Activated CD8-positive, alpha-beta memory T cell treated with anti-CD3 and anti-CD28 coated beads, Interleukin-2, amount 50 U/mL, for 4 hours (primary cell): Measurements from ENCODE around the gene ARHGAP28.

Experiments used
- DNase-seq: peaks from one replicate; pipeline ENCODE4 v3.0.0-alpha.2; 2020

Gene ARHGAP28, protein sequence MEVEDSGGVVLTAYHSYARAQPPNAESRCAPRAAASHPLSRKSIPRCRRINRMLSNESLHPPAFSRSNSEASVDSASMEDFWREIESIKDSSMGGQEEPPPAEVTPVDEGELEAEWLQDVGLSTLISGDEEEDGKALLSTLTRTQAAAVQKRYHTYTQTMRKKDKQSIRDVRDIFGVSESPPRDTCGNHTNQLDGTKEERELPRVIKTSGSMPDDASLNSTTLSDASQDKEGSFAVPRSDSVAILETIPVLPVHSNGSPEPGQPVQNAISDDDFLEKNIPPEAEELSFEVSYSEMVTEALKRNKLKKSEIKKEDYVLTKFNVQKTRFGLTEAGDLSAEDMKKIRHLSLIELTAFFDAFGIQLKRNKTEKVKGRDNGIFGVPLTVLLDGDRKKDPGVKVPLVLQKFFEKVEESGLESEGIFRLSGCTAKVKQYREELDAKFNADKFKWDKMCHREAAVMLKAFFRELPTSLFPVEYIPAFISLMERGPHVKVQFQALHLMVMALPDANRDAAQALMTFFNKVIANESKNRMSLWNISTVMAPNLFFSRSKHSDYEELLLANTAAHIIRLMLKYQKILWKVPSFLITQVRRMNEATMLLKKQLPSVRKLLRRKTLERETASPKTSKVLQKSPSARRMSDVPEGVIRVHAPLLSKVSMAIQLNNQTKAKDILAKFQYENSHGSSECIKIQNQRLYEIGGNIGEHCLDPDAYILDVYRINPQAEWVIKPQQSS

GRCh38 chr18:6729247-6730091, at the start of gene ARHGAP28:
Gene ARHGAP28 (plus strand): TSS chr18:6729716. CDS start chr18:6729822, 106 bp downstream.
- DNase-seq = no peak

- DNase-seq = no peak
Measured at GRCh38 chr18:6681331-6681875, 48.1 kb upstream of the ARHGAP28 start.

DNA sequence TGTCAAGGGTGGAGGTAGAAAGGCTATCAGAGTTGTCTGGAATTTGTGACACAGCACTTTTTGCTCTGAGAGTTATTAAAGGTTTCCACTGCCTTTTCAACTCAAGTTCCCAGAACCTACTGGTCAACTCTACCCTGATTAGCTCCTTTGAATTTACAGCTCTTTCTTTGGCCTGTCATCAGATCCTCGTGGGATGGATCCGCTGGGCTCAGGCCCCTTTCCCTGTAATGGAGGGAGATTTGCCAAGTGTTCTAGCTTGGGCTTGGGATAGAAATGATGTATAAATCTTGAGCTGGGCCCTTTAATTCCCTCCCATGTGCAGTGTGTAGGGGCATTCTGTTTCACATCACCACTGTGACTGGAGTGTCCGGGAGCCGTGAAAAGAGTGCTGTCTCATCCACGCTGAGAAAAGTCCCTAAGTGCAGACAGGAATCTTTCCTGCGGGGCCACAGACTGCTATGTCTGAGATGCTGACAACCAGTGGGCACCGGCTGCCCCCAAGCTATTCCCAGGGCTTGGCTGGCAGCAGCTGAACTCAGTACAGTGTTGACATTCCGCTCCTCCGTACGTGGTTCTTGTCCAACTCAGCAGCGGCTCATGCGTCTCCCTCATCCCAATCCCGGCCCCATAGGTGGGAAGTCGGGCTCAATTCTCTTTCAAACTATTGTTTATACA, 46.9 kb upstream of the ARHGAP28 start:
- DNase-seq = no peak

DNA sequence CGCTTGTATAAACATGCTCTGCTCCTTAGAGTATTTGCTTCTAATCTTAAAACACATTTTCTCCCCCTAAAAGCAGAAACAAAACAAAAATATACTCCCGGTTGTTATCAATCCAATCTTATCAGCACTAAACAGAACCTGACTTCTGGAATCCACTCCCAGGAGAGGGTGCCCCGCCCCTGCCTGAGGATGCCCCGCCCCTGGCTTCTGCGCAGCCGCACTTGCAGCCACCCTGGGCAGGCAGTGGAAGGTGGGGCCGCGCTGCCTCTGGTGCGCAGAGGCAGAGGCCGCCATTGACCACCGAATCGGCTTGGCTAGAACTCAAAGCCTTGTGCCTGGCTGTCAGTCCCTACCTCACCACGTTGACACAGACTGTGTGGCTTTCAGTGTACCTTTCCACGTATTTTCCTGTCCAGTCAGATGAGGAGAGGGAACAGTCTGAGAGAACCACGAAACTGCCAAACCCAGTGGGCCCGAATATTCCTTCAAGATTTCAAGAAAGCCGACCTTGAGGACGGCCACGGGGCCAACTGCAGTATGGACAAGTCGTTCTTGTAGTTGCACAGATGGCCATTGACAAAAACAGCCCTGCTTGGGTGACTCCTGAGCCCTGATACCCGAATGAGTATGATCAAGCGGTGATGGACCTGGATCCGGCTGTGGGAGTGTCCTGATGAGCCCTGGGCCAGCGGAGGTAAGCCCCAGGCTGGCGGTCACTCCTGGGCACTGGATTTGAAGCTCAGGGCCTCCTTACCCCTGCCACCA, 46.2 kb upstream of the ARHGAP28 start:
- no peak for DNase-seq

- DNase-seq = no peak
Measured at GRCh38 chr18:6687676-6688075, 41.8 kb upstream of the ARHGAP28 start.

DNA sequence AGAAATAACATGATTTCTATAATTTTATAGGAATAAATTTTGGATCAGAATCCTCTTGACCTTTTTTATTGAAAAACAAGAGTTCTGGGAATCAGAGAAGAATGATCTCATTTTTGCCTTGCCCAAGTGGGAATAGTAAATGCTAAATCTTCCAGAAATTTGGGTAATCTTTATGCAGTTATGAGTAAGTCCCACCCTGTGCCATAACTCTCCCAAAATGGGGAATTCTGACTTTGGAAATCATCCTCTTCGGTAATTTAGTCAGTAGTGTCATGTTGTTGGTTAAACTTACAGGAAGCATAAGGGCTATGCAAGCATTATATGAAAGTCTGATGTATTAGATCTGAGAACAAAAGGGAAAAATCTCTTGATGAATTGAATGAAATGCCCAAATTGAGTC, 20.6 kb upstream of the ARHGAP28 start:
- DNase-seq = no peak

GRCh38 chr18:6711467-6711866, 18.0 kb upstream of the ARHGAP28 start:
- DNase-seq = no peak

- DNase-seq = no peak
Measured at GRCh38 chr18:6712401-6712800, 17.1 kb upstream of the ARHGAP28 start.

DNA sequence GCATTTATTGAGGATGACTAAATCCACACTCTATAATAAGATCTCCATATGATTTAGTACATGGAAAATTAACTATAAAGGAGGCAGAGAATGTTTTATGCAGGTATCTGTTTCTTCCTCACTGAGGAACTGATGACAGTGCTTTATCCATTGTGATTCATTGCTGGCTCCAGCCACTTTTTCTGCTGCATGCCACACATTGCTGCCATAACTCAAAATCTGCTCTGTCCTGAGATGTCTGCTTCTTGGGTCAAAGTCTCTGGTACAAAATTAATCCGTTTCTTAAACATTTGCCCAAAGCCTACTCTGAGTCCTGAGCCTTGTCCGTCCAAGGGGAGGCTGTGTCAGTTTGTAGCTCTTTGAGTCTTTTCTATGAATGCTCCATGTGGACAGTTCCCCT, 15.5 kb upstream of the ARHGAP28 start:
- no peak for DNase-seq

- DNase-seq = no peak
Measured at GRCh38 chr18:6718267-6718666, 11.2 kb upstream of the ARHGAP28 start.

DNA sequence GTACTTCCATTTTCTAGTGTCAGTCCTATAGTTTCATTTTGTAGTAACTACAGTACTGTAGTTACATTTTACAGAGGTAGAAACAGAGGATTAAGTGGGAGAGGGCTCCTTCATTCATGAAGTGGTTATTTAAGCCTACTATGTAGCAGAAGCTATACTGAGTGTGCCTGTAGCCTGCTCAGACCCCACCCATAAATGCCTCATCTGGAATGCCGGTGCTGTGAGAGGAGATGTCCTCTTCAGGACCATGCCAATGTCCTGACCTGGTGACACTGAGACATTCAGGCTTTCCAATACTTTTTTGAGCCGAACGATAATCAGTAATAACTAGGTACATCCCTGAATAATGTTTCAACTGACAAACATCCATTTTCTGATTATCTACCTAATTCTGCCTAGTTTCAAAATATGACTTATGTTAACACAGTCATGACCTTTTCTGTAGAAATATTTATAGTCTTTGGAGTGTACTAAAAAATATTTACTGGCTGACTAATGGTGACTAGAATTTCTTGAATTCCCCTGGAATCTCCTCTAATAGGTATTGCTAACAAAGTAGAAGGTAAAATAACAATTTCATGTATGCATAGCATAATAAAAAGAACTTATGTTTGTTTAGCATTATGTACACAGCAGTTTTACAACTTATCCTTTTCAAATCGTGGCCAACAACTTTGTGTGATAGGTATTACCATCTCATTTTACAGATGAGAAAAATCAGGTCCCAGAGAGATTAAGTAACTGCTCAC, 10.2 kb upstream of the ARHGAP28 start:
- no peak for DNase-seq

- no peak for DNase-seq
Measured at GRCh38 chr18:6719910-6720683, 9.4 kb upstream of the ARHGAP28 start.

DNA sequence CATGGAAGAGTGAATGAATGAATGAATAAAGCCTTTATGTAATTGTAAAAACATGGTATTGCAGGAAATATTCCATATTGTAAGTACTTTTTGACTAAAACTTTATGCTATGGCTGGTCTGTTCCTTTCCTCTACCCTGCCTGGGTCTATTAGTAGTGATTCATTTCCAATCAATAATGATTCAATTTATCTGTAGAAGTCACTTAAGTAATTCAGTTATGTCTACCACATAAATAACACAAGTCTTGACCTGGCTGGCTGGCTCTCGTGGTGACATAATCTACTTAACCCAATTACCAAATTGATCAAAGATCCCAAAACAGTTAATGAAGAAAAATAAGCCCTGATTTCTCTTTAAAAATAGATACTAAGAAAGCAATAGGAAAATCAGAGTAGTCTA, 7.8 kb upstream of the ARHGAP28 start:
- DNase-seq = no peak

- no peak for DNase-seq
Measured at GRCh38 chr18:6722690-6723089, 6.8 kb upstream of the ARHGAP28 start.

DNA sequence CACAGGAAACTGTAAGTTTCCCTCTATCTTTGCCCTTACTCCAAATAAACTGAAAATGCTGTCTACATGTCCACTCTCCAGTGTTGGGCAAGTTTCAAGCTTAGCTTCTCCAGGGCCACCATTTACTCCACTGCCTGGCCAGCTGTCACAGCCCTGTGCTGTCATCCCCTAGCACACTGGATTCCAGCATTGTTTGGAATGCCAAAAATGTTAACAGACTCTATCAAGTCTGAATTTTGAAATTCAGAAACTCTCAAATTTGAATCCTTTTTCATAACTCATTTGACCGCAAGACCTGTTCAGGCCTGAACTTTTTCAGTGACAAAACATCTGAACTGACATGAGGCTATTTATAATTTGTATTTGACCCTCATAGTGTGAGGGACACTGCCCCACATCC, 5.2 kb upstream of the ARHGAP28 start:
- DNase-seq = no peak

GRCh38 chr18:6728331-6728730, 1.2 kb upstream of the ARHGAP28 start:
- DNase-seq = no peak

DNA sequence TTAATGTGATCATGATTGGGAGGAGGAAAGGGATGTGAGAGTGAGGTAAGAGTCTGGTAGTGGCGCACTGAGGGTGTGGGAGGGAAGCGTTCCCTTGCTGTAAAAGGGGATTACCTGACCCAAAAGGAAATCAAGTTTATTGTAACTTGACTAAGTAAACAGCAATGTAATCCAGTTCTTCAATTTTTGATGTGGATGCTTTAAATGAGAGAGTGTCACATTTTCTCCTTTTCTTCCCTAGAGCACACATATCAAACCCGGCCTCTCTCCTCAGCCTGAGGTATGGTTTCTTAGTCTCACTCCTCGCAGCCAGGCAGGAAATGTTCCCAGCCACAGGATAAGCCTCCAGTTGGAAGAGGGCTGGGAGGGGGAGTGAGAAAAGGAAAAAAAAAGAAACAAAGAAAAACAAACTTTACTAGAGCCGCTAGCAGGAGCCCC, 688 bp upstream of the ARHGAP28 start:
- no peak for DNase-seq

DNA sequence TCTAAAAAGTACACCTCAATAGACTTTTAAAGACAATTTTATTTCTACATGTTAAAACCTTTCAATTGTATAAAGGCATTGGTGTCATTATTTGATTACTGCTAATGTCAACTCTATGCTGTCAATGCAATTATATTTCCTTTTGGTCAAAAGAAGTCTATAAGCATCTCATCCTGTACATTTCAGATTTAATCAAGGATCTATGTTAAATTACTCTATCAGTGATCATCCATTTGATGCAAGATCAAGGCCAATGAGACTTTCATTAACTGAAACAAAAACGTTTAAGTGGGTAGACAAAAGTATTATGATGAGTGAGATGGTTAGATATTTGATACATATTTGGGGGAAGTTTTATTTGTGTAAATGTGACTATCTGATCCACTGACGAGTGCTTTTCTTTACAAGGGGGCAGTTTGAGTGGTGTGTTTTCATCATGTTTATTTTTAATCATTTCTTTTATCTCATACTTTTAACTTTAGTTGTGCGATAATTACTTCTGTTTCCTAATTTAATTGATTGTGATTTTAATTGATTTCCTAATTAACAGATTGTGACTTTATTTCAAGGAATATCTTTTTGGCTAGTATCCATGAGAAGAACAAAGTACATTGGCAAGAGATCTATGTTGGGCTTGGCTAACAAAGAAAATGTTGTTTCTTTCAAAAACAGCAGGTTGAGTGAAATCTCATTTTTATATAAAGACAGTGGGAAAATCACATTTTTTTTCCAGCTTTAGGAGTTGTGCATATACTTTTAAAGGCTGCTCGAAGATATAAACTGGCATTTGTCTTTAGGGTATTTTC, 1.1 kb downstream of the ARHGAP28 start:
- no peak for DNase-seq

DNA sequence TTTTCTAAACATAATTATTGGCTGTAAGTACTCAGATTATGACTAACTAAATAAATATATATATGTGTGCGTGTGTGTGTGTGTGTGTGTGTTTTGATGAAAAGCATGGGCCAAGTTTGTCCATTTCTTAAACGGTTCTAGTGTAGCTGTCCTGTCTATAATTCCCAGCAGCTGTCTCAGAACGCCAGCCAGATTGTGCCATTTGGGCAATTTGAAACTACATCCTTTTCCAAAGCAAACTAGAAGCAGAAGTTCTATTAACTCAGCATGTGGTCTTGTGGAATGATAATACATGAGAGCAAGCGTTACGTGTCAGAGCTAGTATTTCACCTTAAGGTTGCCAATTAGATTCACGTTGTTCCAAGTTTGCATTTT, 1.7 kb downstream of the ARHGAP28 start:
- DNase-seq = no peak
